ENCODE data around the gene SRGAP2.
"Not testable (repeated sequence)": the region's sequence is repeated elsewhere in the genome, so short reads cannot be mapped to it uniquely, and the experiment has no call there.

SRGAP2 gene

GRCh38 chr1:206250953-206251681 is 47.8 kb downstream of the SRGAP2 start:
- DNase-seq (ENCODE audit: low read depth): not testable (repeated sequence)

DNA sequence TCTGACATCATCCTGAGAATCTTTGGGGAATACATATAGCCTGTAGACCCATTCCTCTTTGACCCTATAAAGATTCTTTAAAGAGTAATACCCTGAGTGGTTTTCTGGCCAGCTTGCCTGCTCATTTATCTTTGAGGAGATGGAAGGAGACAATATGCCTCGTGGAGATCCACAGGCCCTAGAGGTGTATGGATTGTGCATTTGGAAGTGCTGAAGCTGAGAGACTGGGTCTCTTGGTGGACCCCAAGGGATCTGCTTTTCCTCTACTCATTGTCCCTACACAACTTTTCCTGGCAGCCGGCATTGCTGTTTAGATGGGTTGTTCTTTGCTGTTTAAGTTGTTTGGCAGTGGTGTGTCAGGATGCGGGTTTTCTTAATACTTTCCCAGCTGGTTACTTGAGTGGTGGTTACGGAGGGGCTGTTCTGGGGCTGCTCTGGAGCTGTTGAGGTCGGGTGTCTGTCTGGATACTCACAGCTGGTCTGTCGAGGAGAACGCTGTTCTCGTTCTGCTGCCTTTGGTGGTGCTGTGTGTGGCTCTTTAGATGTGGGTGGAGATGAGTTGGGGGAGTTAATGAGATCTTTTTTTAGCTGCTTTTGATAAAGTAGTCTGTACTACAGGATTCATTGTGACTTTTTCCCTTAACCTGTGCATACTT is 49.5 kb downstream of the SRGAP2 start:
- not testable (repeated sequence) for DNase-seq (ENCODE audit: low read depth)
